C4-2B (cell line): Measurements from ENCODE around the gene DHX32.
"Not testable (repeated sequence)": the region's sequence is repeated elsewhere in the genome, so short reads cannot be mapped to it uniquely, and the experiment has no call there.

Source experiments
- CTCF ChIP-seq: fragments of 450-650 bp; conservative IDR thresholded peaks from 2 replicates; pipeline ENCODE4 v1.5.1; 2017; ENCODE audit warnings: mild to moderate bottlenecking
- ZFX ChIP-seq: fragments of 450-650 bp; IDR thresholded peaks from 2 replicates; pipeline ENCODE4 v1.6.1; 2017

DNA sequence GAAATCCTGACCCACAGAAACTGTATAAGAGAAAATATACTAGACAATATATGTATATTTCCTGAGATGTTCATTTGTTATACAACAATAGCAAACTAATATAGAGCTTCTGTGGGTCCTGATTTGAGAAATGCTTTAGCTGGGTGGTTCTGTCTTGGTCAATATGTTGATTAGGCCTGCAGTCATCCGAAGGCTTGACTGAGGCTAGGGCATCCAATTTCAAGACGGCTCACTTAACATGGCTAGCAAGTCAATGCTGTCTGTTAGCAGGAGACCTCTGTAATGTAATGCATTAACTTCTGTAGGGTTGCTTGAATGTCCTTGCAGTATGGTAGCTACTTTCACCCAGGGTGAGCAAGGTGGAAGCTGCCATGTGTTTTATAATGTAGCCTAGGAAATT lies 27.7 kb upstream of the DHX32 start:
- not testable (repeated sequence) for TF ChIP-seq CTCF, ZFX
